PC-3 (cell line): ENCODE measurements around the gene PLCB4. TPM values are rescaled to one million over a fixed set of nuclear protein-coding genes. Genes with fewer than 3 reads are reported as not detected.

Experiments used
- ATAC-seq: fragments of 200-7000 bp; cut with Tn5 transposase; 2 replicates; pipeline ENCODE4 v1.9.1; 2020; ENCODE audit warnings: mild to moderate bottlenecking, moderate library complexity
- BruUV-seq: library from RNA; stranded (reverse); fragments of 400-500 nt; replicated peaks from 2 replicates; lab custom pipeline; 2021; lab: Mats Ljungman, UMichigan
- CTCF ChIA-PET: fragments of 300-600 bp; sonication (Branson Sonifier 250); formaldehyde crosslinking; loops from one replicate; lab custom pipeline; 2022; ENCODE audit warnings: antibody characterized with exemption; lab: Charles Lee
- POLR2A ChIA-PET: fragments of 300-600 bp; sonication (Branson Sonifier 250); formaldehyde crosslinking; loops from one replicate; lab custom pipeline; 2022; ENCODE audit warnings: antibody characterized with exemption; ENCODE audit not compliant: unreplicated experiment; lab: Charles Lee
- DNase-seq: peaks from one replicate; pipeline ENCODE4 v3.0.0-alpha.2; 2015
- H2AFZ ChIP-seq: fragments of 300-600 bp; sonication (generic); 2 replicates; pipeline ENCODE4 v1.6.0; 2016; ENCODE audit warnings: antibody characterized with exemption, low read length
- H3F3A ChIP-seq: fragments of 300-600 bp; sonication (generic); one replicate; pipeline ENCODE4 v1.6.0; 2017; ENCODE audit warnings: antibody characterized with exemption, low read length, control low read depth, mild to moderate bottlenecking; ENCODE audit not compliant: unreplicated experiment
- H3K27ac ChIP-seq: fragments of 300-600 bp; sonication (generic); 2 replicates; pipeline ENCODE4 v1.5.1; 2016; ENCODE audit warnings: mild to moderate bottlenecking, low read length
- H3K27me3 ChIP-seq: fragments of 300-600 bp; sonication (generic); 2 replicates; pipeline ENCODE4 v1.6.1; 2016; ENCODE audit warnings: low read length, mixed read lengths
- H3K36me3 ChIP-seq: fragments of 300-600 bp; sonication (generic); 2 replicates; pipeline ENCODE4 v1.6.1; 2016; ENCODE audit warnings: low read depth, mixed run types, low read length, mixed read lengths
- H3K4me1 ChIP-seq: fragments of 300-600 bp; sonication (generic); 2 replicates; pipeline ENCODE4 v1.5.1; 2016; ENCODE audit warnings: low read length; ENCODE audit not compliant: insufficient read depth
- H3K4me2 ChIP-seq: fragments of 300-600 bp; sonication (generic); 2 replicates; pipeline ENCODE4 v1.6.0; 2016; ENCODE audit warnings: low read length
- H3K4me3 ChIP-seq: fragments of 300-600 bp; sonication (generic); 2 replicates; pipeline ENCODE4 v1.5.1; 2016; ENCODE audit warnings: mild to moderate bottlenecking, low read length, mixed read lengths
- H3K79me2 ChIP-seq: fragments of 300-600 bp; sonication (generic); 2 replicates; pipeline ENCODE4 v1.6.1; 2017; ENCODE audit warnings: low read length, mixed read lengths
- H3K9ac ChIP-seq: fragments of 300-600 bp; sonication (generic); 2 replicates; pipeline ENCODE4 v1.6.0; 2016; ENCODE audit warnings: mild to moderate bottlenecking, low read length
- H3K9me2 ChIP-seq: fragments of 300-600 bp; sonication (generic); replicated peaks from 2 replicates; pipeline ENCODE4 v1.6.1; 2016; ENCODE audit warnings: mixed run types, low read length, mixed read lengths
- H3K9me3 ChIP-seq: fragments of 300-600 bp; sonication (generic); 2 replicates; pipeline ENCODE4 v1.6.1; 2016; ENCODE audit warnings: low read length, mixed read lengths
- H4K20me1 ChIP-seq: fragments of 300-600 bp; sonication (generic); 2 replicates; pipeline ENCODE4 v1.6.1; 2016; ENCODE audit warnings: low read length, mixed read lengths
- CTCF ChIP-seq: fragments of 300-600 bp; sonication (generic); conservative IDR thresholded peaks from 2 replicates; pipeline ENCODE4 v1.5.1; 2017; ENCODE audit warnings: antibody characterized with exemption, low read depth, mild to moderate bottlenecking, low read length
- EZH2 ChIP-seq: fragments of 300-600 bp; sonication (generic); IDR thresholded peaks from one replicate; pipeline ENCODE4 v1.6.1; 2017; ENCODE audit warnings: antibody characterized with exemption, mild to moderate bottlenecking, low read length; ENCODE audit not compliant: unreplicated experiment
- EZH2phosphoT487 ChIP-seq: fragments of 300-600 bp; sonication (generic); IDR thresholded peaks from 2 replicates; pipeline ENCODE4 v1.6.1; 2018; ENCODE audit warnings: mild to moderate bottlenecking, antibody characterized with exemption, low read length, borderline replicate concordance
- intact Hi-C: fragments of 100-400 bp; cut with micrococcal nuclease; formaldehyde crosslinking; loops from 2 replicates; pipeline ENCODE4 v1.9.0; 2023
- total RNA-seq: library from RNA; depleted of rRNA; stranded (reverse); fragments of >200 nt; gene quantifications from 2 replicates; pipeline ENCODE4 v1.2.3, GENCODE V29; 2014

PLCB4 gene
- total RNA-seq, 1 experiment from 2014 or later = 25.4 TPM

- TF ChIP-seq EZH2 (no peak), EZH2phosphoT487 (no peak), CTCF (no peak)
- H3K4me1 ChIP-seq = peaks cover 10% of the 10 kb centered on the region
- H3K79me2 ChIP-seq = peaks cover 64% of the 10 kb centered on the region
- no peak overlapping the region for H3K4me3 ChIP-seq
- H3K9me2 ChIP-seq = no peaks in the 10 kb centered on the region
- intact Hi-C loops = no loop called here
- ATAC-seq (no peak), DNase-seq (no peak)
- H2AFZ ChIP-seq = no peak overlapping the region
- H3F3A ChIP-seq = no peaks in the 10 kb centered on the region
- no peaks in the 10 kb centered on the region for H3K36me3 ChIP-seq
- no peaks in the 10 kb centered on the region for H3K27me3 ChIP-seq
- H3K4me2 ChIP-seq = no peak overlapping the region
- H3K9me3 ChIP-seq = no peaks in the 10 kb centered on the region
- H3K9ac ChIP-seq = no peak overlapping the region
- BruUV-seq = no TSS peak
- no peaks in the 10 kb centered on the region; the same call in 1 of the 2 replicates for H4K20me1 ChIP-seq
- no peak overlapping the region for H3K27ac ChIP-seq
- ChIA-PET CTCF (no interaction called here), POLR2A (no interaction called here)
These were observed 23.8 kb downstream of the PLCB4 start for GRCh38 chr20:9092655-9093054.

- Histone ChIP-seq H3F3A (no peaks in the 10 kb centered on the region), H3K27me3 (no peaks in the 10 kb centered on the region), H3K4me2 (no peak overlapping the region), H3K9ac (no peak overlapping the region), H2AFZ (no peak overlapping the region), H4K20me1 (no peaks in the 10 kb centered on the region; the same call in 1 of the 2 replicates), H3K27ac (no peak overlapping the region), H3K36me3 (no peaks in the 10 kb centered on the region), H3K79me2 (peaks cover 57% of the 10 kb centered on the region), H3K9me3 (no peaks in the 10 kb centered on the region), H3K4me3 (no peak overlapping the region), H3K4me1 (peaks cover 2% of the 10 kb centered on the region), H3K9me2 (no peaks in the 10 kb centered on the region)
- DNase-seq (no peak), ATAC-seq (no peak)
- BruUV-seq = no TSS peak
- CTCF ChIA-PET = no interaction called here
- intact Hi-C loops = no loop called here
- no peak for TF ChIP-seq EZH2
- TF ChIP-seq CTCF = no peak
- TF ChIP-seq EZH2phosphoT487 = no peak
- POLR2A ChIA-PET = no interaction called here
These were observed 24.5 kb downstream of the PLCB4 start for GRCh38 chr20:9093218-9093957.

- CTCF ChIA-PET = no interaction called here
- ATAC-seq = no peak
- TF ChIP-seq EZH2phosphoT487 (no peak), EZH2 (no peak), CTCF (peak; percentile 39)
- no peaks in the 10 kb centered on the region for H3K9me3 ChIP-seq
- intact Hi-C loops = no loop called here
- no peaks in the 10 kb centered on the region for H4K20me1 ChIP-seq
- no peaks in the 10 kb centered on the region for H3K9me2 ChIP-seq
- H3K36me3 ChIP-seq = no peaks in the 10 kb centered on the region
- BruUV-seq = no TSS peak
- no peak overlapping the region for H3K9ac ChIP-seq
- H3K27ac ChIP-seq = no peak overlapping the region
- no peaks in the 10 kb centered on the region for H3F3A ChIP-seq
- H2AFZ ChIP-seq = no peak overlapping the region
- H3K4me2 ChIP-seq = no peak overlapping the region
- no peaks in the 10 kb centered on the region for H3K4me1 ChIP-seq
- H3K79me2 ChIP-seq = peaks cover 10% of the 10 kb centered on the region
- DNase-seq = no peak
- POLR2A ChIA-PET = no interaction called here
- H3K4me3 ChIP-seq = no peak overlapping the region
- no peaks in the 10 kb centered on the region for H3K27me3 ChIP-seq
These were observed 30.5 kb downstream of the PLCB4 start for GRCh38 chr20:9099372-9099771.
